ENCODE measurements around the gene SLC1A4.

Gene SLC1A4

GRCh38 chr2:64987956-64988419 is 1.2 kb upstream of the SLC1A4 start:
- POLR2A ChIA-PET = interaction anchor here (1.0 to 1.4 kb wide), 6 partner anchors 9 to 344 kb away, joined by 3 to 5 read pairs (median 4); partner anchors contain the start of gene CEP68
- DNase-seq (ENCODE audit: low read depth, low spot score) = no peak
- CTCF ChIA-PET = interaction anchor here (0.6 to 2.5 kb wide), 9 partner anchors 8 to 401 kb away, joined by 3 to 8 read pairs (median 4); no protein-coding TSS in a partner anchor
- no peak for TF ChIP-seq CTCF (IDR thresholded peaks at IDR 0.05; ENCODE audit: insufficient read depth, low read length, missing control alignments)
- peak overlapping the region; percentile 71 for H3K4me3 ChIP-seq (ENCODE audit: low read depth, low read length)

- H3K4me3 ChIP-seq (ENCODE audit: low read depth, low read length) = peak overlapping the region; percentile 71
- TF ChIP-seq CTCF (IDR thresholded peaks at IDR 0.05; ENCODE audit: insufficient read depth, low read length, missing control alignments) = peak; percentile 55
- peak; percentile 78 for DNase-seq (ENCODE audit: low read depth, low spot score)
- CTCF ChIA-PET = interaction anchor here (0.6 to 2.5 kb wide), 10 partner anchors 8 to 142 kb away, joined by 3 to 8 read pairs (median 4); no protein-coding TSS in a partner anchor
- POLR2A ChIA-PET = interaction anchor here (0.7 to 1.4 kb wide), 7 partner anchors 8 to 344 kb away, joined by 3 to 5 read pairs (median 3); partner anchors contain the start of gene CEP68
Measured at GRCh38 chr2:64988420-64989125, 626 bp upstream of the SLC1A4 start.

GRCh38 chr2:64989982-64990614 is 899 bp downstream of the SLC1A4 start:
- CTCF ChIA-PET = interaction anchor here (0.9 to 1.4 kb wide), 6 partner anchors 9 to 72 kb away, joined by 3 read pairs; no protein-coding TSS in a partner anchor
- DNase-seq (ENCODE audit: low read depth, low spot score) = no peak
- TF ChIP-seq CTCF (IDR thresholded peaks at IDR 0.05; ENCODE audit: insufficient read depth, low read length, missing control alignments) = no peak
- peak overlapping the region; percentile 87 for H3K4me3 ChIP-seq (ENCODE audit: low read depth, low read length)
- POLR2A ChIA-PET = no interaction called here

GRCh38 chr2:64990876-64991275 is 1.7 kb downstream of the SLC1A4 start:
- CTCF ChIA-PET = interaction anchor here (0.9 to 1.4 kb wide), 4 partner anchors 16 to 73 kb away, joined by 3 to 4 read pairs (median 3); no protein-coding TSS in a partner anchor
- no peak for DNase-seq (ENCODE audit: low read depth, low spot score)
- TF ChIP-seq CTCF (IDR thresholded peaks at IDR 0.05; ENCODE audit: insufficient read depth, low read length, missing control alignments) = no peak
- POLR2A ChIA-PET = no interaction called here
- H3K4me3 ChIP-seq (ENCODE audit: low read depth, low read length) = peak overlapping the region; percentile 87

GRCh38 chr2:64992218-64992617 is 3.0 kb downstream of the SLC1A4 start:
- ChIA-PET CTCF (interaction anchor here (0.6 to 2.3 kb wide), 3 partner anchors 14 to 74 kb away, joined by 3 to 9 read pairs (median 3); no protein-coding TSS in a partner anchor), POLR2A (no interaction called here)
- TF ChIP-seq CTCF (IDR thresholded peaks at IDR 0.05; ENCODE audit: insufficient read depth, low read length, missing control alignments) = no peak

GRCh38 chr2:64992990-64993389 is 3.8 kb downstream of the SLC1A4 start:
- ChIA-PET CTCF (interaction anchor here (1.1 to 2.3 kb wide), 3 partner anchors 28 to 75 kb away, joined by 3 to 9 read pairs (median 3); no protein-coding TSS in a partner anchor), POLR2A (no interaction called here)
- H3K4me3 ChIP-seq (ENCODE audit: low read depth, low read length) = no peak overlapping the region
- DNase-seq (ENCODE audit: low read depth, low spot score) = no peak
- TF ChIP-seq CTCF (IDR thresholded peaks at IDR 0.05; ENCODE audit: insufficient read depth, low read length, missing control alignments) = no peak

More at GRCh38 chr2:64992218-64992617, 3.0 kb downstream of the SLC1A4 start:
- H3K4me3 ChIP-seq (ENCODE audit: low read depth, low read length) = no peak overlapping the region; the same call in 1 of the 2 replicates
- no peak for DNase-seq (ENCODE audit: low read depth, low spot score)
